RKO (cell line): ENCODE measurements around the gene INPP4B.
A peak's percentile ranks its signal among the peaks of the same experiment; 100 is the strongest.

Experiments
- DNase-seq: peaks from one replicate; pipeline ENCODE4 v3.0.0-alpha.2; 2016; ENCODE audit warnings: low spot score

Gene INPP4B

GRCh38 chr4:142572071-142572470 lies 274.0 kb downstream of the INPP4B start:
- DNase-seq = no peak

- no peak for DNase-seq
These were observed 278.3 kb downstream of the INPP4B start for GRCh38 chr4:142567620-142568451.

GRCh38 chr4:142567199-142567598 lies 278.9 kb downstream of the INPP4B start:
- DNase-seq = no peak

- no peak for DNase-seq
These were observed 279.3 kb downstream of the INPP4B start for GRCh38 chr4:142566777-142567176.

GRCh38 chr4:142566243-142566642 lies 279.9 kb downstream of the INPP4B start:
- no peak for DNase-seq

GRCh38 chr4:142565771-142566170 lies 280.3 kb downstream of the INPP4B start:
- no peak for DNase-seq

GRCh38 chr4:142563682-142564291 lies 282.3 kb downstream of the INPP4B start:
- no peak for DNase-seq

- DNase-seq = no peak
These were observed 286.1 kb downstream of the INPP4B start for GRCh38 chr4:142559986-142560385.

- no peak for DNase-seq
These were observed 287.2 kb downstream of the INPP4B start for GRCh38 chr4:142558851-142559250.

GRCh38 chr4:142557239-142557801 lies 288.8 kb downstream of the INPP4B start:
- DNase-seq = no peak

GRCh38 chr4:142556570-142557238 lies 289.4 kb downstream of the INPP4B start:
- DNase-seq = no peak

- DNase-seq = no peak
These were observed 290.1 kb downstream of the INPP4B start for GRCh38 chr4:142556048-142556447.

- DNase-seq = no peak
These were observed 291.7 kb downstream of the INPP4B start for GRCh38 chr4:142554412-142554811.

- DNase-seq = no peak
These were observed 294.4 kb downstream of the INPP4B start for GRCh38 chr4:142551517-142552305.

GRCh38 chr4:142550965-142551364 lies 295.1 kb downstream of the INPP4B start:
- no peak for DNase-seq

- peak; percentile 46 for DNase-seq
These were observed 296.2 kb downstream of the INPP4B start for GRCh38 chr4:142549726-142550463.

GRCh38 chr4:142549248-142549647 lies 296.9 kb downstream of the INPP4B start:
- no peak for DNase-seq

GRCh38 chr4:142548491-142548890 lies 297.6 kb downstream of the INPP4B start:
- no peak for DNase-seq

GRCh38 chr4:142547974-142548373 lies 298.1 kb downstream of the INPP4B start:
- DNase-seq = no peak

GRCh38 chr4:142544594-142544993 lies 301.5 kb downstream of the INPP4B start:
- DNase-seq = no peak

- no peak for DNase-seq
These were observed 302.1 kb downstream of the INPP4B start for GRCh38 chr4:142544039-142544438.
